Prostate gland (tissue), 2 donors: Measurements from ENCODE around the gene NTSR2.

ENCODE experiments used
- CTCF ChIP-seq, 4 experiments: fragments of 200-600 bp in 2 of 4; fragments of 450-650 bp in 2 of 4; sonication (generic) in 2 of 4; IDR thresholded peaks; 1 replicate in 3 of 4; 2 replicates in 1 of 4; pipeline ENCODE4 v1.5.1; 2016 to 2019; ENCODE audit warnings: antibody characterized with exemption in 4 of 4, mild to moderate bottlenecking in 2 of 4, moderate library complexity in 2 of 4
- POLR2A ChIP-seq: fragments of 450-650 bp; IDR thresholded peaks from one replicate; pipeline ENCODE4 v1.6.1; 2016; ENCODE audit warnings: antibody characterized with exemption, mild to moderate bottlenecking

GRCh38 chr2:11657646-11658045, 12.3 kb downstream of the NTSR2 start:
- TF ChIP-seq POLR2A (no peak), CTCF (IDR thresholded peaks at IDR 0.05) (no peak)
